GM12872 (cell line): Measurements from ENCODE around the gene L3MBTL4.

Experiments
- CTCF ChIP-seq: IDR thresholded peaks from 3 replicates; pipeline ENCODE4 v1.5.1; 2011; ENCODE audit warnings: low read depth, mild to moderate bottlenecking, low read length, moderate library complexity; ENCODE audit not compliant: insufficient read depth

The L3MBTL4 gene

GRCh38 chr18:5980721-5981120 lies 434.0 kb downstream of the L3MBTL4 start:
- TF ChIP-seq CTCF = no peak

- no peak for TF ChIP-seq CTCF
Measured at GRCh38 chr18:5979971-5980457, 434.7 kb downstream of the L3MBTL4 start.

- no peak for TF ChIP-seq CTCF
Measured at GRCh38 chr18:5979176-5979888, 435.4 kb downstream of the L3MBTL4 start.

- TF ChIP-seq CTCF = no peak
Measured at GRCh38 chr18:5977022-5977421, 437.7 kb downstream of the L3MBTL4 start.

GRCh38 chr18:5975111-5976002 lies 439.4 kb downstream of the L3MBTL4 start:
- 0 out of 3 replicates have a peak, but pooled peaks have one; percentile 14 for TF ChIP-seq CTCF

GRCh38 chr18:5974696-5975095 lies 440.0 kb downstream of the L3MBTL4 start:
- TF ChIP-seq CTCF = no peak

- TF ChIP-seq CTCF = no peak
Measured at GRCh38 chr18:5973099-5973498, 441.6 kb downstream of the L3MBTL4 start.
